Endothelial cell (in vitro differentiated cells): ENCODE measurements around the gene IL15RA. TPM values are rescaled to one million over a fixed set of nuclear protein-coding genes. Genes with fewer than 3 reads are reported as not detected.
"Not testable (repeated sequence)": the region's sequence is repeated elsewhere in the genome, so short reads cannot be mapped to it uniquely, and the experiment has no call there.

Experiments
- DNase-seq: peaks from one replicate; pipeline ENCODE4 v3.0.0; 2021; ENCODE audit warnings: low spot score
- H3K27ac Mint-ChIP-seq: one replicate; pipeline ENCODE4 v1.8.0; 2021; ENCODE audit warnings: mixed read lengths, inconsistent platforms; ENCODE audit not compliant: unreplicated experiment
- H3K27me3 Mint-ChIP-seq: one replicate; pipeline ENCODE4 v1.8.0; 2021; ENCODE audit warnings: mild to moderate bottlenecking, moderate library complexity, mixed read lengths, inconsistent platforms; ENCODE audit not compliant: unreplicated experiment
- H3K36me3 Mint-ChIP-seq: one replicate; pipeline ENCODE4 v1.8.0; 2021; ENCODE audit warnings: mild to moderate bottlenecking, low read depth, mixed read lengths, inconsistent platforms; ENCODE audit not compliant: unreplicated experiment
- H3K4me1 Mint-ChIP-seq: one replicate; pipeline ENCODE4 v1.8.0; 2021; ENCODE audit warnings: mild to moderate bottlenecking, mixed read lengths, inconsistent platforms; ENCODE audit not compliant: unreplicated experiment
- H3K4me3 Mint-ChIP-seq: one replicate; pipeline ENCODE4 v1.8.0; 2021; ENCODE audit warnings: mild to moderate bottlenecking, mixed read lengths, inconsistent platforms; ENCODE audit not compliant: unreplicated experiment
- H3K9me3 Mint-ChIP-seq: one replicate; pipeline ENCODE4 v1.8.0; 2021; ENCODE audit warnings: mixed read lengths, inconsistent platforms; ENCODE audit not compliant: unreplicated experiment
- CTCF ChIP-seq: fragments of 200-600 bp; sonication (generic); IDR thresholded peaks from one replicate; pipeline ENCODE4 v1.5.0; 2021; ENCODE audit warnings: antibody characterized with exemption; ENCODE audit not compliant: unreplicated experiment
- total RNA-seq: library from RNA; stranded (reverse); fragmentation: NEBNext Ultra II Directional; extraction: Animal tissue kit (Norgen Biotek cat#: 25700); gene quantifications from one replicate; pipeline ENCODE4 v1.2.1, GENCODE V29; 2021; ENCODE audit not compliant: unreplicated experiment

IL15RA gene
- total RNA-seq, 1 donor from 2014 or later = 0.97 TPM

DNA sequence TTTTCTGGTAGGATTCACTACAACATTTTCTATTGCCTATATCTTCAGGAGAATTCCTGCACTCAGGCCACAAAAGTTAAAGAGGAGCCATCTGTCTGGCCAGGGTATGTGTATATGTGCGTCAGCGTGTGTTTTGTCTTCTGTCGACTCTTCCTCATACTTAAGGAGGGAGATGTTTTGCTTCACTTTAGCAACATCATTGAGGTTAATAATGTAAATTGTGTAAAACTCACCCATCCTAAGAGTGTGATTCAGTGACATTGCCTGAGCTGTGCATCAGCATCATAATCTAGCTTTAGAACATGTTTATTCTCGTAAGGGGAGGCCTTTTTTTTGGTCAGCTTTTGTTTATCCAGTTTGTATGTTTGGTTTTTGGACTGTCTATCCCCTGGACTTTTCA lies 63.6 kb downstream of the IL15RA start:
- Mint-ChIP-seq H3K4me3 (no peak overlapping the region), H3K4me1 (no peaks in the 10 kb centered on the region), H3K27ac (no peak overlapping the region), H3K9me3 (no peaks in the 10 kb centered on the region), H3K36me3 (peaks cover 65% of the 10 kb centered on the region), H3K27me3 (peaks cover 4% of the 10 kb centered on the region)
- TF ChIP-seq CTCF = no peak
- DNase-seq = no peak

DNA sequence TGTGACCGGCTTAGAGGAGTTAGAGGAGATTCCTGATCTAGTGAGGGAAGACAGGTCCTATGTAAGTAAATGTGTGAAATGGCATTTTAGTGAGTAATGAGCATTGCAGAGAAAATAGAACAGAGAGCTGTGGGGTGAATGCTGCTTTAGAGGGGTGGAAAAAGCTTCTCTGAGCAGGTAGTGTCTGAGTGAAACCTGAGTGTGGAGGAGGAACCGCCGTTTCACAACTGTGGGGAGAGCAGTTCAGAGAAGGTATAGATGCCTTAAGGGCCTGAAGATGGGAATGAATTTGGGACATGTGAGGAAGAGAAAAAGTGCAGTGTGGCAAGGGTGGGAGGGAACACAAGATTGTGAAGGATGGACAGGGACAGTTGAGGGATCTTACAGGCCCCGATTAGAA lies 65.7 kb downstream of the IL15RA start:
- H3K9me3 Mint-ChIP-seq = no peaks in the 10 kb centered on the region
- H3K4me1 Mint-ChIP-seq = no peaks in the 10 kb centered on the region
- no peak for TF ChIP-seq CTCF
- DNase-seq = no peak
- H3K36me3 Mint-ChIP-seq = peaks cover 59% of the 10 kb centered on the region
- H3K4me3 Mint-ChIP-seq = peak overlapping the region; percentile 24
- peaks cover 4% of the 10 kb centered on the region for H3K27me3 Mint-ChIP-seq
- no peak overlapping the region for H3K27ac Mint-ChIP-seq

- no peak for DNase-seq
- Mint-ChIP-seq H3K36me3 (peaks cover 50% of the 10 kb centered on the region), H3K4me1 (peaks cover 5% of the 10 kb centered on the region), H3K4me3 (no peak overlapping the region), H3K27me3 (peaks cover 2% of the 10 kb centered on the region), H3K27ac (no peak overlapping the region), H3K9me3 (no peaks in the 10 kb centered on the region)
- no peak for TF ChIP-seq CTCF
Measured at GRCh38 chr10:5910323-5911100, 66.8 kb downstream of the IL15RA start.

- not testable (repeated sequence) for H3K27ac Mint-ChIP-seq, H3K27me3 Mint-ChIP-seq, H3K9me3 Mint-ChIP-seq, H3K4me1 Mint-ChIP-seq, DNase-seq
- Mint-ChIP-seq H3K4me3 (peak overlapping the region; percentile 67), H3K36me3 (peaks cover 39% of the 10 kb centered on the region)
Measured at GRCh38 chr10:5908676-5909075, 68.7 kb downstream of the IL15RA start.

GRCh38 chr10:5906651-5907050 lies 70.7 kb downstream of the IL15RA start:
- Mint-ChIP-seq H3K27ac (peak overlapping the region; percentile 62), H3K36me3 (peaks cover 29% of the 10 kb centered on the region), H3K4me3 (no peak overlapping the region), H3K9me3 (no peaks in the 10 kb centered on the region), H3K27me3 (peaks cover 2% of the 10 kb centered on the region), H3K4me1 (peaks cover 6% of the 10 kb centered on the region)
- TF ChIP-seq CTCF = no peak
- DNase-seq = no peak
